Measurements from ENCODE around the gene INAFM1. TPM values are rescaled to one million over a fixed set of nuclear protein-coding genes. Genes with fewer than 3 reads are reported as not detected.

The INAFM1 gene
- total and polyA plus RNA-seq, 9 of the 15 experiments (the other 6 are each of a cell fraction or from before 2014, with no cell fraction given): 0.71 to 30.9 (median 3.1) TPM

GRCh38 chr19:47316513-47316912 is 41.8 kb downstream of the INAFM1 start (continued):
- TF ChIP-seq ZBTB40 (IDR thresholded peaks at IDR 0.05) (no peak), ZBTB40 (CRISPR knock-in tag; IDR thresholded peaks at IDR 0.05) (no peak), SNIP1 (IDR thresholded peaks at IDR 0.05; ENCODE audit: low read depth) (no peak), ZNF280A (IDR thresholded peaks at IDR 0.05; ENCODE audit: low read depth, partially characterized antibody) (no peak), WHSC1 (IDR thresholded peaks at IDR 0.05; ENCODE audit: low read length) (no peak), MCM5 (IDR thresholded peaks at IDR 0.05; ENCODE audit: low read depth) (no peak), BCOR (IDR thresholded peaks at IDR 0.05) (peak; percentile 80), EP300 (IDR thresholded peaks at IDR 0.05; ENCODE audit: low read length) (no peak), CBX1 (IDR thresholded peaks at IDR 0.05; ENCODE audit: low read depth) (no peak), MYC (IDR thresholded peaks at IDR 0.05; ENCODE audit: low read depth, low read length) (peak; percentile 27; the same call in 1 of the 2 replicates), MYC (CRISPR knock-in tag; IDR thresholded peaks at IDR 0.05; ENCODE audit: borderline replicate concordance, low read depth) (no peak), FOXK2 (conservative IDR thresholded peaks at IDR 0.05 in 1 of 2, IDR thresholded peaks at IDR 0.05 in 1 of 2; ENCODE audit: low read depth in 2 of 2) (no peak), RBM25 (IDR thresholded peaks at IDR 0.05; ENCODE audit: low read depth, low read length, severe bottlenecking) (peak; percentile 73), CHD1 (IDR thresholded peaks at IDR 0.05; ENCODE audit: low read length) (no peak), CBFA2T2 (conservative IDR thresholded peaks at IDR 0.05) (no peak), CGGBP1 (CRISPR knock-in tag; IDR thresholded peaks at IDR 0.05) (no peak), CBFB (CRISPR knock-in tag; IDR thresholded peaks at IDR 0.05) (no peak), SMAD3 (CRISPR knock-in tag; conservative IDR thresholded peaks at IDR 0.05) (no peak), ZNF584 (CRISPR knock-in tag; IDR thresholded peaks at IDR 0.05; ENCODE audit: low read depth) (no peak), EP400 (IDR thresholded peaks at IDR 0.05) (no peak), KDM1A (IDR thresholded peaks at IDR 0.05) (0 out of 4 replicates have a peak, but pooled peaks of 1 of the 2 experiments have one; percentile 31)

Measured in K562 (cell line).